EL (cell line): ENCODE data around the gene MAGIX.
"Not testable (repeated sequence)": the region's sequence is repeated elsewhere in the genome, so short reads cannot be mapped to it uniquely, and the experiment has no call there.

Experiments
- DNase-seq: peaks from one replicate; pipeline ENCODE4 v3.0.0-alpha.2; 2016

MAGIX gene

GRCh38 chrX:49163555-49164419, 1.2 kb downstream of the MAGIX start:
- DNase-seq, result peak; percentile 79

GRCh38 chrX:49164589-49165360, 2.2 kb downstream of the MAGIX start:
- DNase-seq, result no peak

GRCh38 chrX:49165901-49166881, 3.6 kb downstream of the MAGIX start:
- peak; percentile 64 for DNase-seq

DNA sequence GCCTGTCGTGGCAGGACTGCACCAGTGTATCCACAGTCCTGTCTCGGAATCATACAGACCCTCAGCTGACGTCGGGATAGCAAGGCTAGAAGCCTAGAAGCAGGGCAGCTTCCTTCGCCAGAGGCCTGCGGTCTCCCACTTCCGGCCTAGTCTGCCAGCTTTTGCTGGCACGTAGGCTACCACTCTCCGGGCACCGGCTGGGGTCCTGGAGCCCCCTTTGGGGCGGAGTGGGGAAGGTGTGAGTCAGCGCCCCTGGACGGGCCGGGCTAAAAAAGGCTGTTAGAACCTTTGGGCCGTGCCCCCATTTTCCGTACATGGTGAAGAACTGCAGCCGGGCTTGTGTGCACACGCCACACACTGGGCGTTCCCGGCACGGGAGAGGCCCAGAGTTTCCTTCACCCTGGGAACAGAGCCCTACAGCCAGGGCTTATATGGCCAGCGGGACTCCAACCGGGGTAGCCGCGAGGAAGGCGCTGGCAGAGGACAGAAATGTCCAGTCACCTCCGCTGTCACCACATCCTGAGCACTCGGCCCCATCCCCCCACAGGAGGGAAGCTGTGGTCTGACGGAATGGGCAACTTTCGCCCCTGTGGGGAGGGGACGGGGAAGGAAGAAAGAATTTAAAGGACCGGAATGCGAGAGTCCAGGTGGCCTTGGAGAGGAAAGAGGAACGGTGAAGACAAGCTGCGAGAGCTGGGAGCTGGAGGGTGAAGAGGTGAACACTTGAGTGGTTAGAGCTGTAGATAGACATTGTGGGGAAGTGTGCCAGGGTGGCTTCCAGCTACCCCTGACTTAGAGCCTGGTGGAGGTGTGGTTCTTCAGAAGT, 4.6 kb downstream of the MAGIX start:
- peak; percentile 80 for DNase-seq

GRCh38 chrX:49167740-49168108, 5.2 kb downstream of the MAGIX start:
- DNase-seq, result no peak

DNA sequence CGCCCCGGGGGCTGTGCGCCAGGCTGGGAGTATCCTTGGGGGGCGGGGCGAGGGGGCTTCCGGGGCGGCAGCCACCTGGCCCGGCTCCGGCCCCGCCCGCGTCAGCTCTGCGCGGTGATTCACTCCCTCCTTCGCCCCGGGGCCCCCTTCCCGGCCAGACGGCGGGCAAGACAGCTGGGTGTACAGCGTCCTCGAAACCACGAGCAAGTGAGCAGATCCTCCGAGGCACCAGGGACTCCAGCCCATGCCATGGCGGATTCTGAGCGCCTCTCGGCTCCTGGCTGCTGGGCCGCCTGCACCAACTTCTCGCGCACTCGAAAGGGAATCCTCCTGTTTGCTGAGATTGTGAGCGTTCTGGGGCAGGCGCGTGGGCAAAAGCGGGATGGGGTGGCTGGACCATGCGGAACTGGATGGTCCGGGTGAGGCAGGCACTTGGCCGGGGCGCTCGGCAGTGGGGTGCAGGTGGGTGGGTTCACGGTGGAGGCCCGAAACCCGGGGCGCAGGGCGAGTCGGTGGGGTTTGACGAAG, 9.3 kb downstream of the MAGIX start, which contains the start of gene PLP2:
Gene PLP2 (plus strand): TSS at position 147 of the 528 bp plus-strand sequence. CDS start 103 bp downstream, at position 250.
- DNase-seq, result peak; percentile 66

DNA sequence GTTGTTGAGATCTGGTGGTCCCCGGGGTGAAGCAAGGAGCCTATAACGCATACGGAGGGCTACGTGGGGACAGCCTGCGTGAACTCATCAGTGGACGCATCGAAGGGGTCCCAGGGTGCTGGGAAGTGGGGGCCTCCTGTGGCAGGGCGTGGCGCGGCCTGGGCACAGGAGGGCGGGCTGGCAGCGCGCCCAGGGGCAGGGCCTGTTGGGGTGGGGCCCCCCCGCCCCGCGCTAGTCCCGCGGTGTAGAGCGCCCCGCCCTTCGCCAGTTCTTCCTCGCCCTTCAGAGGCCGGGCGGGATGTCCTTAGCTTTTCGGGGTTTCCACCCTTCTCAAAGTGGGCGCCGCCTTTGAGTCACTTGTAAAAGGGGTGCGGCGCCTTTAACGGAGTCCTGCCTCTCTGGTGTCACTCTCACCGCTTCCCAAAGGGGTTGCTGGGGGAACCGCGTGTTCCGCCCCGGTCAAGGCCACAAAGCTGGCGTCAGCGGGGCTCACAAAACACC, 9.8 kb downstream of the MAGIX start:
- peak; percentile 70 for DNase-seq

DNA sequence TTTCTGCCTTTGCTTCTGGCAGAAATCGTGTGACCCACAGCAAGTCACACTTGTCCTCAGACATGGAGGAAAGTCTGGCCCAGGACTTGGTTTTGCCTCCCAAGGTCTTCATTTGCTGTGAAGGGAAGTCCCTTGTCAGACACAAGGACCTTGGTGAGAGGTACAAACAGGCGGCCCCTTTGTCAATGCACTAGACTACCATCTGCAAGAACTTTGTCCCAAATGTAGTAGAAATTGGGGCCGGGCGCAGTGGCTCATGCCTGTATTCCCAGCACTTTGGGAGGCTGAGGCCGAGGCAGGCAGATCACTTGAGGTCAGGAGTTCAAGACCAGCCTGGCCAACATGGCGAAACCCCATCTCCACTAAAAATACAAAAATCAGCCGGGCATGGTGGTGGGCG, 11.0 kb downstream of the MAGIX start:
- not testable (repeated sequence) for DNase-seq

- no peak for DNase-seq
Measured at GRCh38 chrX:49174723-49175122, 12.2 kb downstream of the MAGIX start.

DNA sequence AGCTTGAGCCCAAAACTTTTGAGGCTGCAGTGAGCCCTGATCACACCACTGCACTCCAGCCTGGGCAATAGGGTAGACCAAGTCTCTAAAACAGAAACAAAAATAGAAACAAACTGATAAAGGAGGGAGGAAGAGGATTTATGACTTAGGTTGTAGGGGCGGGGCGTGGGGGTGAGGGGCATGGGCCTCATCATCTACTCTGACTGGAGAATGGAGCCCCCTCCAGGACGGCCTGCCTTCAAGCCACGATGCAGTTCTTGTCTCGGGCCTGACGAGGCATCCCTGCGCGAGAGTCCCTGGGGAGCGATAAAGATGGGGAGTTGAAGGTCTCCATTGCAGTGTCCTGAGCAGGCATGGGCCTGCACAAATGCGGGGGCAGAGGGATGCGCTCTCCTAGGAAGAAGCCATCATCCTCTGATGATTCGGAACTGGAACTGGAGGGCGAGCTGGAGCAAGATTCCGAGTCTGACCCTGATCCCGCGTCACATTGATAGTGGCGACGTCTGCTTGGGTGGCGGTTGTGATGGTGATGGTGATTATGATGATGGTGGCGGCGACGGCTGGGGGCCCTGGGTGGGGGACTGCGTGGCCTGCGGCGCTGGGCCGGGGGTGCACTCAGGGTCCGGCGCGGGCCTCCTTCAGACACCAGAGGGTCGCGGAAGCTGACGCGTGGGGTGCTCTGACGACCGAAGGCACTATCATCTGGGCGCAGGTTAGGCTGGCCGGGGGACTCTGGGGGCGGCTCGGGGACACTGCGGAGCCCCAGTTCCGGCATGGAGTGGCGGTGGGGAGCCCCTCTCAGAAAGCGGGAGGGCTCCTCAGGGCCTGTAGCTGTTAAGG, 13.1 kb downstream of the MAGIX start:
- no peak for DNase-seq

DNA sequence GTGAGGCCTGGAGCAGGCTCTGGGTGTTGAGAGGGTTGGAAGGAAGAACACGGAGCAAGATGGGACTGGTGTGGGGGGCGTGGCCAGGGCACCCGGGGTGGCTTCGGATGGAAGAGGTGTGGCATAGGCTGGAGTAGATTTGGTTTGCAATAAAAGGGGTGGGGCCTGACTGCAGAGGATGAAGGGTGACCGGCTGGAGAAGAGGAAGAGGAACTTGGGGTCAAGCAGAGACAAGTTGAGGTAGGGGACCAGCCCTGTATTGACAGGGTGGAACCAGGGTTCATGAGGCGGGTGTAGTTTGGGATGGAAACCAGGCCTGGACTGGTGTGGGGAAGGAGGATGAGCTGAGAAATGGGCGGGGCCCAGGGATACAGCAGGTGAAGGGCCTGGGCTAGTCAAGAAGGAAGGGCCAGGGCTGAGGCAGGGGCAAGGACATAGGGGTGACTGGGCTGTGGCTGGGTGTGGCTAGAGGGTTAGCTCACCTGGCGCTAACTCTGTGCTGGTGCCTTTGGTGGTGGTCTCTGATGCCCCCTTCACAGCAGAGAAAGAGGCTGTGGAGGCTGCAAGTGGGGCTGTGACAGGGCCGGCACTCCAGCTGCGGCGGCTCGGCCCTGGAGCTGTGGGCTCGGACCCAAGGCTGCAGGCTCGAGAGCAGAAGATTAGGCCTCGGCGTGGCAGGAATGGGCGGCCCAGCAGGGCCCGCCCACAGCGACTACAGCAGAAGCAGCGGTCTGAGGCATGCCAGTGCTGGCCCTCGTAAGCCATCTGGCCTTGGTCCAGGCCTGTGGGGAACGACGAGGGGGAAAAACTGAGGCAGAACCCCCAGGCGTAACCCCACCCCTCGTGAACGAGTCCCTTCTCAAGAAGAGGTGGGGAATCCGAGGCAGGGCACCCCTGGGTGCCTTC, 14.1 kb downstream of the MAGIX start:
- DNase-seq, result no peak

- DNase-seq, result no peak
Measured at GRCh38 chrX:49177338-49177833, 14.8 kb downstream of the MAGIX start.

GRCh38 chrX:49177873-49178480, 15.4 kb downstream of the MAGIX start:
- DNase-seq, result no peak

DNA sequence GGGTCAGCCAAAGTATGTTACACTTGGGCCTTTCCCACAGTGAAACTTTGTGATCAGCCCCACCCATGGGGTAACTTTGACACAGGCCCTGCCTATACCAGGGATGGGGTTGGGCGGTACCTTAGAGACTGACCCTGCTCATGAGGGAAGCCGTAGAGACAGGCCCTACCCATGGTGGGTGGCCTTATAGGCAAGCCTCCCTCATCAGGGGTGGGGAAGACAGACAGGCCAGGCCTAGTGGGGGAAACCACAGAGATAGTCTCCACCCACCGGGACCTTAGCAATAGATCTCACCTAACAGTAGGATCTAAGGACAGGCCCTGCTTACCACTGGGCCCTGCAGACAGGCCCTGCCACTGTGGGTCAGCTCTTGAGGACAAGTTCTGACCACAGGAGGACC, 16.0 kb downstream of the MAGIX start:
- no peak for DNase-seq

DNA sequence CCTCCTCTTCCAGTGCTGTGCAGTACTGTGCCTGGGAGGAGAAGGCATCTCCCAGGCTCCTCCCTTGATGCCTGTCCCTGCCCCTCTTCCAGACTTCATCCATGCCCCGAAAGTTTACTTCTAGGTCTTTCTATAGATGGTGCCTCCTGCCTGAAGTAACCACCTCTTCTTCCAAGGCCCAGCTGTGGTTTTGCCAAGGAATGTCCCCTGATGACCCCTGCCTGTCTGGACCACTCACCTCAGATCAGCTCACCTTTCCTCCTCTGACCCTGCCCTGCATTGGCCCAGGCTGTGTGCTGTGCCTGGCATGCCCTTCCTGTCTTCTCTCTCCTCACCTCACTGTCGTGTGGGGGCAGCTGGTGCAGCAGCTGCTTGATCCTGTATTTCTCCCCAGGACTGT, 16.8 kb downstream of the MAGIX start:
- no peak for DNase-seq

DNA sequence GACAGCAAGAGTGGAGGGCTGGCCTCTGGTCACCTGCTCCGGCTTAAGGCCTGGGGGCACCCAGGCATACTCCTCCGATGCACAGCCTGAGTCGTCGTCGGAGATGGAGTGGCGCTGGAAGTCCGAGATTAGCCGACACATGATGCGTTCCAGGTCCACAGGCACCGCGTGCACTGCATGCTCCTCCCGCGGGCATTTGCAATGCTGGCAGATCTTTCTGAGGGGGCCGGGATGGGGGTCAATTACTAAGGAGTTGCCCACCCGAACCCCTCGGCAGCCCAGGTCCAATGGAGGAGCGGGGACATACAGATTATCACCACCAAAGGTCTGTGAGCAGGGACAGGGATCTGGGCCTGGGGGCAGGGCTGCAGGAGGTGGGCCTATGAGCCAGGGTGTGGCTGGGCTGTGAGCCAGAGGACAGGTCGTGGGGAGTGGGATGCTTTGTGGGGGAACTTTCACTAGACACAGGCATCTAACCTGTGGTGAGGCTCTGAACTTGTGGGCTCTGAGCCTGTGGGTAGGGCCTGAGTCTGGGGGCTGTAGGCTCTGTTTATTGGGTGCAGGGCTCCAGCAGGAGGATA, 21.2 kb downstream of the MAGIX start:
- DNase-seq, result no peak

- DNase-seq, result peak; percentile 91
Measured at GRCh38 chrX:49184294-49185281, 22.0 kb downstream of the MAGIX start.
